Measurements from ENCODE around the gene SLC6A9. TPM values are rescaled to one million over a fixed set of nuclear protein-coding genes. Genes with fewer than 3 reads are reported as not detected.

Gene SLC6A9
- total RNA-seq, 3 donors from 2014 or later, result 21.1 to 52.5 (median 38.1) TPM

DNA sequence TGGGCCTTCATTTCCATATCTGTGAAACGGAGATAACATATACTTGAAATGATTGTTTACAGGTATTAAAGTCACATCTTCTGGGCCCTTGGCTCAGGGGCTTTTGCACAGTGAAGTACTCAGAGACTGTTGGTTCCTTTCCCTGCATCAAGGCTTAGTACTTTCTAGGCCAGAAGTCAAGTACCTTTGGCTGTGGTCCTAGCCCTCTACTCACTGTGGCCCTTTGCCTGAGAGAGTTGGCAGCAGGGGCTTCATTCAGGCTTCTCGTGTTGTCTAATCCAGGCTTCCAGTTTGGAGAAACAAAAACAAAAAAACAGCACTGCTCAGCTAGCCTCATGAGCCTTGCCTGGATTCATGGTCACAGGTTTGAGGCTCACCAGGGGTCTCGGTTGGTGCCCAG lies 69.6 kb downstream of the SLC6A9 start:
- Histone ChIP-seq H3K4me1 (ENCODE audit: low read depth) (no peaks in the 10 kb centered on the region), H3K9me3 (no peaks in the 10 kb centered on the region), H3K4me3 (no peak overlapping the region), H3K36me3 (ENCODE audit: low read depth) (no peaks in the 10 kb centered on the region)
- no peak for ATAC-seq
- TF ChIP-seq, protein P1, sequence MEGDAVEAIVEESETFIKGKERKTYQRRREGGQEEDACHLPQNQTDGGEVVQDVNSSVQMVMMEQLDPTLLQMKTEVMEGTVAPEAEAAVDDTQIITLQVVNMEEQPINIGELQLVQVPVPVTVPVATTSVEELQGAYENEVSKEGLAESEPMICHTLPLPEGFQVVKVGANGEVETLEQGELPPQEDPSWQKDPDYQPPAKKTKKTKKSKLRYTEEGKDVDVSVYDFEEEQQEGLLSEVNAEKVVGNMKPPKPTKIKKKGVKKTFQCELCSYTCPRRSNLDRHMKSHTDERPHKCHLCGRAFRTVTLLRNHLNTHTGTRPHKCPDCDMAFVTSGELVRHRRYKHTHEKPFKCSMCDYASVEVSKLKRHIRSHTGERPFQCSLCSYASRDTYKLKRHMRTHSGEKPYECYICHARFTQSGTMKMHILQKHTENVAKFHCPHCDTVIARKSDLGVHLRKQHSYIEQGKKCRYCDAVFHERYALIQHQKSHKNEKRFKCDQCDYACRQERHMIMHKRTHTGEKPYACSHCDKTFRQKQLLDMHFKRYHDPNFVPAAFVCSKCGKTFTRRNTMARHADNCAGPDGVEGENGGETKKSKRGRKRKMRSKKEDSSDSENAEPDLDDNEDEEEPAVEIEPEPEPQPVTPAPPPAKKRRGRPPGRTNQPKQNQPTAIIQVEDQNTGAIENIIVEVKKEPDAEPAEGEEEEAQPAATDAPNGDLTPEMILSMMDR (IDR thresholded peaks at IDR 0.05), result no peak
- no peak for DNase-seq
- intact Hi-C loops (cut with DNase I, micrococcal nuclease), result no loop called here

- TF ChIP-seq, protein P1 (IDR thresholded peaks at IDR 0.05), result no peak
- intact Hi-C loops (cut with DNase I, micrococcal nuclease), result no loop called here
- no peak overlapping the region for H3K4me3 ChIP-seq
- no peaks in the 10 kb centered on the region for H3K9me3 ChIP-seq
- no peak for DNase-seq
- no peak for ATAC-seq
- no peaks in the 10 kb centered on the region for H3K4me1 ChIP-seq (ENCODE audit: low read depth)
- no peaks in the 10 kb centered on the region for H3K36me3 ChIP-seq (ENCODE audit: low read depth)
Measured at GRCh38 chr1:43960798-43961197, 70.5 kb downstream of the SLC6A9 start.

- ATAC-seq (no peak), DNase-seq (no peak)
- Histone ChIP-seq H3K9me3 (no peaks in the 10 kb centered on the region), H3K36me3 (ENCODE audit: low read depth) (no peaks in the 10 kb centered on the region), H3K4me1 (ENCODE audit: low read depth) (no peaks in the 10 kb centered on the region), H3K4me3 (no peak overlapping the region)
- TF ChIP-seq, protein P1 (IDR thresholded peaks at IDR 0.05), result no peak
- intact Hi-C loops (cut with DNase I, micrococcal nuclease), result no loop called here
Measured at GRCh38 chr1:43958351-43959255, 72.7 kb downstream of the SLC6A9 start.

DNA sequence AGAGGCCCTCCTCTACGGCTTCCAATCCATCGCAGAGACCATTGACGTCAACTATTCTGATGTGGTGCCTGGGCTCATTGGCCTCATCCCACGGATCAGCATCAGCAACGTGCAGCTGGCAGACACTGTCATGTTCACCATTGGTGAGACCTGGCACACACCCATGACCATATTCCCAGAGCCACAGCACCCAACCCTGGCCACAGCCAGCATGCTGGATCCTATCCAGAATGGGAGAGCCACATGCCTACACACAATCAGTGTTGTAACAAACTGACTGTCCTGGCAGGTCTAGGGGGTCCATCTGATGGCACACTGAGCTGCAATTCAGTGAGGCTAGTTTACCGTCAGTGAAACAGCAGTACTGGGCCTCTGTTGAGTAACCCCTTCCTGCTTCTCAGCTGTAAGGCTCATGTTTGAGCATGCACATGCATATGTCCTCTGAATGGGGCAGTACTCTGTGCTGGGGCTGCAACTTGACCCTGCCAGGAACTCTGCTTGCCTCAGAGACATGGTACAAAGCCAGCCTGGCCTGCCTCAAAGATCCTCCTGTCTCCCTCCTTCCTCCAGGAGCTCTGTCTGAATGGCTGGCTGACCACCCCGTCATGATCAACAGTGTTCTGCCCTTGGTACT lies 73.7 kb downstream of the SLC6A9 start:
- no peak for DNase-seq
- Histone ChIP-seq H3K9me3 (no peaks in the 10 kb centered on the region), H3K36me3 (ENCODE audit: low read depth) (no peaks in the 10 kb centered on the region), H3K4me1 (ENCODE audit: low read depth) (no peaks in the 10 kb centered on the region), H3K4me3 (no peak overlapping the region)
- intact Hi-C loops (cut with DNase I, micrococcal nuclease), result no loop called here
- no peak for ATAC-seq
- TF ChIP-seq, protein P1 (IDR thresholded peaks at IDR 0.05), result no peak

GRCh38 chr1:43956234-43956633 lies 75.0 kb downstream of the SLC6A9 start:
- DNase-seq, result no peak
- H3K4me3 ChIP-seq, result no peak overlapping the region
- intact Hi-C loops (cut with DNase I, micrococcal nuclease), result no loop called here
- no peaks in the 10 kb centered on the region for H3K36me3 ChIP-seq (ENCODE audit: low read depth)
- no peaks in the 10 kb centered on the region for H3K4me1 ChIP-seq (ENCODE audit: low read depth)
- ATAC-seq, result no peak
- no peaks in the 10 kb centered on the region for H3K9me3 ChIP-seq
- TF ChIP-seq, protein P1 (IDR thresholded peaks at IDR 0.05), result no peak
